SU-DHL-6 (cell line): ENCODE results near the gene ADH5.

Source experiments
- H2AFZ ChIP-seq: fragments of 200-600 bp; sonication (generic); 2 replicates; pipeline ENCODE4 v1.6.1; 2014; ENCODE audit warnings: low read depth, mild to moderate bottlenecking, moderate library complexity, mixed read lengths, antibody characterized with exemption, low read length; ENCODE audit not compliant: severe bottlenecking
- H3F3A ChIP-seq: fragments of 200-600 bp; shearing (Covaris generic); 2 replicates; pipeline ENCODE4 v1.6.0; 2016; ENCODE audit warnings: antibody characterized with exemption, mild to moderate bottlenecking; ENCODE audit not compliant: insufficient read depth
- H3K27ac ChIP-seq: fragments of 200-600 bp; sonication (generic); 2 replicates; pipeline ENCODE4 v1.5.1; 2016; ENCODE audit warnings: low read depth, mild to moderate bottlenecking, low read length, moderate library complexity, mixed read lengths
- H3K27me3 ChIP-seq: fragments of 200-600 bp; sonication (generic), shearing (Covaris generic); 2 replicates; pipeline ENCODE4 v1.6.0; 2014; ENCODE audit warnings: mild to moderate bottlenecking, low read length
- H3K36me3 ChIP-seq: fragments of 200-600 bp; sonication (generic); 2 replicates; pipeline ENCODE4 v1.6.1; 2014; ENCODE audit warnings: mild to moderate bottlenecking, low read length, mixed read lengths
- H3K4me2 ChIP-seq: fragments of 300-600, 200-600 bp; shearing (Covaris generic), sonication (generic); 2 replicates; pipeline ENCODE4 v1.6.0; 2014; ENCODE audit warnings: low read length, low read depth, mild to moderate bottlenecking; ENCODE audit not compliant: poor library complexity, severe bottlenecking
- H3K4me3 ChIP-seq: fragments of 200-600 bp; sonication (generic); 2 replicates; pipeline ENCODE4 v1.5.1; 2014; ENCODE audit warnings: antibody characterized with exemption, low read length, mild to moderate bottlenecking, mixed read lengths; ENCODE audit not compliant: insufficient read depth, poor library complexity, severe bottlenecking
- H3K79me2 ChIP-seq: fragments of 200-600 bp; sonication (generic); 2 replicates; pipeline ENCODE4 v1.6.1; 2014; ENCODE audit warnings: mild to moderate bottlenecking, low read length, moderate library complexity; ENCODE audit not compliant: insufficient read depth
- H3K9ac ChIP-seq: fragments of 200-600 bp; sonication (generic); 2 replicates; pipeline ENCODE4 v1.7.0; 2014; ENCODE audit warnings: mild to moderate bottlenecking, low read length
- H3K9me2 ChIP-seq: fragments of 200-600 bp; sonication (generic); replicated peaks from 2 replicates; pipeline ENCODE4 v1.6.1; 2014; ENCODE audit warnings: low read length; ENCODE audit not compliant: insufficient read depth
- H3K9me3 ChIP-seq: fragments of 200-600 bp; sonication (generic); 2 replicates; pipeline ENCODE4 v1.6.1; 2014; ENCODE audit warnings: low read length, mixed read lengths; ENCODE audit not compliant: insufficient read depth
- H4K20me1 ChIP-seq: fragments of 200-600 bp; sonication (generic); 2 replicates; pipeline ENCODE4 v1.6.1; 2014; ENCODE audit warnings: low read depth, mild to moderate bottlenecking, antibody characterized with exemption, low read length, moderate library complexity, mixed read lengths
- EZH2phosphoT487 ChIP-seq: fragments of 200-600 bp; sonication (generic), shearing (Covaris generic); conservative IDR thresholded peaks from 2 replicates; pipeline ENCODE4 v1.6.1; 2018; ENCODE audit warnings: mild to moderate bottlenecking, antibody characterized with exemption, low read length, moderate library complexity, mixed read lengths
- TF ChIP-seq, protein P1 (sequence below): fragments of 200-600 bp; sonication (generic); IDR thresholded peaks from one replicate; pipeline ENCODE4 v1.5.1; 2017; ENCODE audit warnings: antibody characterized with exemption, mild to moderate bottlenecking, low read length, moderate library complexity; ENCODE audit not compliant: insufficient read depth, poor library complexity, severe bottlenecking

The ADH5 gene

GRCh38 chr4:99077177-99077576, 11.4 kb downstream of the ADH5 start:
- no peaks in the 10 kb centered on the region for H4K20me1 ChIP-seq
- no peaks in the 10 kb centered on the region for H3K36me3 ChIP-seq
- no peak overlapping the region for H3K27ac ChIP-seq
- no peak overlapping the region for H3K9ac ChIP-seq
- H3K27me3 ChIP-seq: no peaks in the 10 kb centered on the region
- H3F3A ChIP-seq: no peaks in the 10 kb centered on the region
- no peaks in the 10 kb centered on the region for H3K79me2 ChIP-seq
- H3K9me3 ChIP-seq: no peaks in the 10 kb centered on the region
- no peak overlapping the region for H3K4me2 ChIP-seq
- TF ChIP-seq, protein P1, sequence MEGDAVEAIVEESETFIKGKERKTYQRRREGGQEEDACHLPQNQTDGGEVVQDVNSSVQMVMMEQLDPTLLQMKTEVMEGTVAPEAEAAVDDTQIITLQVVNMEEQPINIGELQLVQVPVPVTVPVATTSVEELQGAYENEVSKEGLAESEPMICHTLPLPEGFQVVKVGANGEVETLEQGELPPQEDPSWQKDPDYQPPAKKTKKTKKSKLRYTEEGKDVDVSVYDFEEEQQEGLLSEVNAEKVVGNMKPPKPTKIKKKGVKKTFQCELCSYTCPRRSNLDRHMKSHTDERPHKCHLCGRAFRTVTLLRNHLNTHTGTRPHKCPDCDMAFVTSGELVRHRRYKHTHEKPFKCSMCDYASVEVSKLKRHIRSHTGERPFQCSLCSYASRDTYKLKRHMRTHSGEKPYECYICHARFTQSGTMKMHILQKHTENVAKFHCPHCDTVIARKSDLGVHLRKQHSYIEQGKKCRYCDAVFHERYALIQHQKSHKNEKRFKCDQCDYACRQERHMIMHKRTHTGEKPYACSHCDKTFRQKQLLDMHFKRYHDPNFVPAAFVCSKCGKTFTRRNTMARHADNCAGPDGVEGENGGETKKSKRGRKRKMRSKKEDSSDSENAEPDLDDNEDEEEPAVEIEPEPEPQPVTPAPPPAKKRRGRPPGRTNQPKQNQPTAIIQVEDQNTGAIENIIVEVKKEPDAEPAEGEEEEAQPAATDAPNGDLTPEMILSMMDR: no peak
- TF ChIP-seq EZH2phosphoT487: no peak
- H2AFZ ChIP-seq: no peak overlapping the region
- H3K4me3 ChIP-seq: no peak overlapping the region
- no peaks in the 10 kb centered on the region for H3K9me2 ChIP-seq

GRCh38 chr4:99076292-99076976, 12.2 kb downstream of the ADH5 start:
- Histone ChIP-seq H3K79me2 (no peaks in the 10 kb centered on the region), H3K9me2 (no peaks in the 10 kb centered on the region), H3K36me3 (no peaks in the 10 kb centered on the region), H3K27ac (no peak overlapping the region), H3K27me3 (no peaks in the 10 kb centered on the region), H4K20me1 (no peaks in the 10 kb centered on the region), H2AFZ (no peak overlapping the region), H3K9ac (no peak overlapping the region), H3K4me3 (no peak overlapping the region), H3K4me2 (no peak overlapping the region), H3K9me3 (no peaks in the 10 kb centered on the region), H3F3A (no peaks in the 10 kb centered on the region)
- TF ChIP-seq, protein P1: no peak
- TF ChIP-seq EZH2phosphoT487: no peak

- H2AFZ ChIP-seq: no peak overlapping the region
- H3K4me2 ChIP-seq: no peak overlapping the region
- H3K27ac ChIP-seq: no peak overlapping the region
- no peak overlapping the region for H3K4me3 ChIP-seq
- no peaks in the 10 kb centered on the region for H4K20me1 ChIP-seq
- H3K9me2 ChIP-seq: no peaks in the 10 kb centered on the region
- H3K9ac ChIP-seq: no peak overlapping the region
- no peaks in the 10 kb centered on the region for H3F3A ChIP-seq
- no peaks in the 10 kb centered on the region for H3K27me3 ChIP-seq
- H3K79me2 ChIP-seq: no peaks in the 10 kb centered on the region
- TF ChIP-seq EZH2phosphoT487: no peak
- TF ChIP-seq, protein P1: no peak
- no peaks in the 10 kb centered on the region for H3K9me3 ChIP-seq
- no peaks in the 10 kb centered on the region for H3K36me3 ChIP-seq
Observed at GRCh38 chr4:99074816-99075215, 13.8 kb downstream of the ADH5 start.
